Endothelial cell of umbilical vein (primary cell): ENCODE results near the gene NFE2L1. TPM values are rescaled to one million over a fixed set of nuclear protein-coding genes. Genes with fewer than 3 reads are reported as not detected.
"Not testable (repeated sequence)": the region's sequence is repeated elsewhere in the genome, so short reads cannot be mapped to it uniquely, and the experiment has no call there.

Source experiments
- BruUV-seq: library from RNA; stranded (reverse); fragments of 400-500 nt; replicated peaks from 2 replicates; lab custom pipeline; 2021; lab: Mats Ljungman, UMichigan
- CTCF ChIA-PET: fragments of 300-600, 350-600 bp; sonication (Branson Sonifier 250); formaldehyde crosslinking; loops from one replicate; lab custom pipeline; 2021; ENCODE audit warnings: antibody characterized with exemption, inconsistent platforms; lab: Charles Lee
- POLR2A ChIA-PET: fragments of 300-600, 350-600 bp; sonication (Branson Sonifier 250); formaldehyde crosslinking; loops from one replicate; lab custom pipeline; 2021; ENCODE audit warnings: antibody characterized with exemption, inconsistent platforms; lab: Charles Lee
- DNase-seq: peaks from one replicate; pipeline ENCODE4 v3.0.0-alpha.2; 2011; ENCODE audit warnings: low read depth, low spot score
- FAIRE-seq: peaks from 2 replicates; lab custom pipeline; 2011; peaks lifted over from hg19 to GRCh38; lab: Jason Lieb, UNC
- H2AFZ ChIP-seq: 2 replicates; pipeline ENCODE4 v1.6.0; 2012; ENCODE audit warnings: low read depth, low read length, control low read depth, inconsistent platforms
- H3K27ac ChIP-seq: 2 replicates; pipeline ENCODE4 v1.5.1; 2011; ENCODE audit warnings: low read depth, mild to moderate bottlenecking, control low read depth, low read length, moderate library complexity; ENCODE audit not compliant: insufficient read depth
- H3K27me3 ChIP-seq, 2 experiments: 2 replicates each; pipeline versions ENCODE4 v1.6.0 to v1.6.1; 2011; ENCODE audit warnings: low read length in 2 of 2, mixed read lengths in 1 of 2; ENCODE audit not compliant: control insufficient read depth in 2 of 2, insufficient read depth in 2 of 2
- H3K36me3 ChIP-seq, 2 experiments: 2 replicates in 1 of 2; 3 replicates in 1 of 2; pipeline ENCODE4 v1.5.1; 2011; ENCODE audit warnings: low read length in 2 of 2, mild to moderate bottlenecking in 1 of 2, moderate library complexity in 1 of 2; ENCODE audit not compliant: control insufficient read depth in 2 of 2, insufficient read depth in 2 of 2; ENCODE audit errors: extremely low read depth in 1 of 2
- H3K4me1 ChIP-seq: 3 replicates; pipeline ENCODE4 v1.5.1; 2011; ENCODE audit warnings: mild to moderate bottlenecking, low read length; ENCODE audit not compliant: control insufficient read depth, insufficient read depth; ENCODE audit errors: extremely low read depth
- H3K4me2 ChIP-seq: 2 replicates; pipeline ENCODE4 v1.6.1; 2011; ENCODE audit warnings: low read length, control low read depth, mixed read lengths; ENCODE audit not compliant: insufficient read depth
- H3K4me3 ChIP-seq, 3 experiments: fragments of 200-600 bp in 1 of 3; sonication (generic), shearing (Covaris generic) in 1 of 3; replicated peaks in 1 of 3; 2 replicates each; pipeline ENCODE4 v1.5.1; 2011 to 2016; ENCODE audit warnings: control low read depth in 3 of 3, low read length in 3 of 3, mild to moderate bottlenecking in 2 of 3, inconsistent platforms in 1 of 3, low read depth in 1 of 3, moderate library complexity in 1 of 3; ENCODE audit not compliant: insufficient read depth in 1 of 3
- H3K79me2 ChIP-seq: 2 replicates; pipeline ENCODE4 v1.6.0; 2012; ENCODE audit warnings: low read length, inconsistent platforms; ENCODE audit not compliant: control insufficient read depth, insufficient read depth
- H3K9ac ChIP-seq: replicated peaks from 2 replicates; pipeline ENCODE3; 2011; ENCODE audit warnings: low read length, control low read depth; ENCODE audit not compliant: insufficient read depth; ENCODE audit errors: extremely low read depth
- H3K9me1 ChIP-seq: replicated peaks from 3 replicates; pipeline ENCODE4 v1.6.0; 2011; ENCODE audit warnings: mild to moderate bottlenecking, low read length; ENCODE audit not compliant: control insufficient read depth, insufficient read depth; ENCODE audit errors: extremely low read depth
- H3K9me3 ChIP-seq: replicated peaks from 2 replicates; pipeline ENCODE4 v1.5.1; 2012; ENCODE audit warnings: low read length, inconsistent platforms; ENCODE audit not compliant: control insufficient read depth, insufficient read depth
- H4K20me1 ChIP-seq: replicated peaks from 2 replicates; pipeline ENCODE3; 2011; ENCODE audit warnings: mild to moderate bottlenecking, low read length; ENCODE audit not compliant: control insufficient read depth, insufficient read depth; ENCODE audit errors: extremely low read depth
- CTCF ChIP-seq, 2 donors: IDR thresholded peaks; 1 replicate in 1 of 2; 2 replicates in 1 of 2; pipeline ENCODE4 v1.5.1; 2011; ENCODE audit warnings: low read length in 2 of 2, mild to moderate bottlenecking in 2 of 2, moderate library complexity in 2 of 2, control low read depth in 1 of 2, inconsistent platforms in 1 of 2, low read depth in 1 of 2; ENCODE audit not compliant: insufficient read depth in 1 of 2; ENCODE audit errors: extremely low read depth in 1 of 2
- EZH2 ChIP-seq: IDR thresholded peaks from 2 replicates; pipeline ENCODE4 v1.6.1; 2012; ENCODE audit warnings: borderline replicate concordance, low read depth, mild to moderate bottlenecking, moderate library complexity, low read length, inconsistent platforms; ENCODE audit not compliant: severe bottlenecking
- FOS ChIP-seq: IDR thresholded peaks from 2 replicates; pipeline ENCODE4 v1.6.1; 2011; ENCODE audit warnings: mild to moderate bottlenecking, low read length, moderate library complexity, borderline replicate concordance; ENCODE audit not compliant: insufficient read depth
- GATA2 ChIP-seq: IDR thresholded peaks from 2 replicates; pipeline ENCODE4 v1.7.0; 2011; ENCODE audit warnings: low read depth, mild to moderate bottlenecking, moderate library complexity, mixed read lengths, low read length; ENCODE audit not compliant: insufficient read length, insufficient read depth
- JUN ChIP-seq: IDR thresholded peaks from 2 replicates; pipeline ENCODE4 v1.6.1; 2011; ENCODE audit warnings: borderline replicate concordance, low read depth; ENCODE audit not compliant: insufficient read length, insufficient read depth
- MAX ChIP-seq: IDR thresholded peaks from 2 replicates; pipeline ENCODE4 v1.6.1; 2011; ENCODE audit not compliant: insufficient read depth, insufficient read length
- MYC ChIP-seq: IDR thresholded peaks from one replicate; pipeline ENCODE4 v1.6.1; 2011; ENCODE audit warnings: mild to moderate bottlenecking, low read depth, low read length
- POLR2A ChIP-seq: IDR thresholded peaks from 2 replicates; pipeline ENCODE4 v1.6.1; 2012; ENCODE audit warnings: low read depth, mild to moderate bottlenecking, control low read depth, low read length
- POLR2AphosphoS5 ChIP-seq: IDR thresholded peaks from 2 replicates; pipeline ENCODE4 v1.6.1; 2012; ENCODE audit warnings: low read depth, mild to moderate bottlenecking, control low read depth, low read length, moderate library complexity; ENCODE audit not compliant: insufficient read depth
- dilution Hi-C: fragments of 300-500 bp; cut with MboI; formaldehyde crosslinking; loops from one replicate; pipeline ENCODE4 v1.15.0; 2019; ENCODE audit warnings: low sequenced_read_pairs; ENCODE audit not compliant: extremely low pct_ligation_motif_present
- intact Hi-C: fragments of 100-400 bp; cut with micrococcal nuclease; formaldehyde crosslinking; loops from one replicate; pipeline ENCODE4 v1.10.0; 2022
- polyA plus RNA-seq, 4 experiments: library from polyadenylated mRNA; depleted of rRNA in 3 of 4; stranded (reverse) in 3 of 4; unstranded in 1 of 4; fragments of >200 nt; gene quantifications; 2 replicates each; pipeline versions ENCODE4 v1.2.1 to v1.2.3, GENCODE V29; 2011 to 2012; ENCODE audit warnings: missing spikeins in 1 of 4
- total RNA-seq: library from RNA; stranded (reverse); gene quantifications from 2 replicates; pipeline ENCODE4 v1.2.3, GENCODE V29; 2021

NFE2L1 gene
- total and polyA plus RNA-seq, 2 donors (not counting 3 experiments of a cell fraction or from before 2014, with no cell fraction given): 187 to 236 TPM

- Histone ChIP-seq H3K4me1 (peaks cover 14% of the 10 kb centered on the region), H3K9me1 (no peaks in the 10 kb centered on the region), H3K9me3 (no peaks in the 10 kb centered on the region), H3K27ac (no peak overlapping the region), H3K4me2 (no peak overlapping the region), H3K9ac (no peak overlapping the region), H4K20me1 (peaks cover 2% of the 10 kb centered on the region), H3K27me3 (no peaks in the 10 kb centered on the region), H3K79me2 (peaks cover 10% of the 10 kb centered on the region), H2AFZ (no peak overlapping the region), H3K4me3 (no peak overlapping the region), H3K36me3 (peaks cover 12 to 16% of the 10 kb centered on the region in 2 experiments)
- dilution Hi-C loops (no loop called here), intact Hi-C loops (loop anchor here (2.0 kb wide), 1 partner anchor 18 kb away; the partner anchor contains the start of gene NFE2L1)
- TF ChIP-seq POLR2A (no peak), CTCF (IDR thresholded peaks at IDR 0.05; ENCODE audit: extremely low read depth in 1 of 2, insufficient read depth in 1 of 2, low read depth in 1 of 2, low read length in 2 of 2) (no peak), JUN (no peak), FOS (no peak), MYC (no peak), EZH2 (no peak), MAX (no peak), POLR2AphosphoS5 (no peak), GATA2 (no peak)
- FAIRE-seq (no peak), DNase-seq (no peak)
- no TSS peak for BruUV-seq
- ChIA-PET CTCF (interaction anchor here (1.0 to 5.8 kb wide), 13 partner anchors 8 to 65 kb away, joined by 3 to 79 read pairs (median 8); partner anchors contain the start of gene COPZ2), POLR2A (no interaction called here)
Measured at GRCh38 chr17:48067245-48067644, 19.1 kb downstream of the NFE2L1 start.

- CTCF ChIA-PET: interaction anchor here (0.7 to 5.8 kb wide), 16 partner anchors 8 to 65 kb away, joined by 3 to 79 read pairs (median 8); partner anchors contain the start of genes CBX1, COPZ2 and NFE2L1
- H3K9ac ChIP-seq, DNase-seq, H3K79me2 ChIP-seq, H3K4me3 ChIP-seq, FAIRE-seq, H3K27ac ChIP-seq, H3K27me3 ChIP-seq, H4K20me1 ChIP-seq, H3K4me2 ChIP-seq, dilution Hi-C loops, BruUV-seq, H3K9me3 ChIP-seq, H2AFZ ChIP-seq, H3K9me1 ChIP-seq: not testable (repeated sequence)
- POLR2A ChIA-PET: interaction anchor here (1.0 kb wide), 1 partner anchor 19 kb away, joined by 3 read pairs; the partner anchor contains the start of gene NFE2L1
- Histone ChIP-seq H3K4me1 (peaks cover 14% of the 10 kb centered on the region), H3K36me3 (peaks cover 12 to 16% of the 10 kb centered on the region in 2 experiments)
- intact Hi-C loops: loop anchor here (2.0 kb wide), 1 partner anchor 19 kb away; the partner anchor contains the start of gene NFE2L1
Measured at GRCh38 chr17:48067808-48068207, 19.6 kb downstream of the NFE2L1 start.
